H9 (cell line): ENCODE data around the gene THRB. TPM values are rescaled to one million over a fixed set of nuclear protein-coding genes. Genes with fewer than 3 reads are reported as not detected.

Experiments
- DNase-seq: peaks from one replicate; pipeline ENCODE4 v3.0.0-alpha.2; 2017
- H2AFZ ChIP-seq: one replicate; pipeline ENCODE4 v1.6.1; 2013; ENCODE audit warnings: mild to moderate bottlenecking, low read length, control low read depth, moderate library complexity
- H2AK5ac ChIP-seq: 2 replicates; pipeline ENCODE4 v1.6.1; 2013; ENCODE audit warnings: low read length, control low read depth, mixed read lengths; ENCODE audit not compliant: insufficient read length
- H2BK120ac ChIP-seq: one replicate; pipeline ENCODE4 v1.6.1; 2013; ENCODE audit warnings: low read depth, mild to moderate bottlenecking, low read length, control low read depth, inconsistent platforms; ENCODE audit not compliant: poor library complexity, severe bottlenecking
- H2BK12ac ChIP-seq: 2 replicates; pipeline ENCODE4 v1.6.1; 2013; ENCODE audit warnings: low read length, control low read depth, mixed read lengths, low read depth; ENCODE audit not compliant: insufficient read length
- H2BK15ac ChIP-seq: 2 replicates; pipeline ENCODE4 v1.6.1; 2013; ENCODE audit warnings: low read depth, low read length, control low read depth
- H2BK20ac ChIP-seq: one replicate; pipeline ENCODE4 v1.6.1; 2013; ENCODE audit warnings: low read depth, mild to moderate bottlenecking, low read length, control low read depth, inconsistent platforms; ENCODE audit not compliant: poor library complexity, severe bottlenecking
- H2BK5ac ChIP-seq: 2 replicates; pipeline ENCODE4 v1.6.1; 2013; ENCODE audit warnings: low read length, control low read depth, mixed read lengths; ENCODE audit not compliant: insufficient read length
- H3K14ac ChIP-seq: 2 replicates; pipeline ENCODE4 v1.6.1; 2013; ENCODE audit warnings: low read length, control low read depth; ENCODE audit not compliant: insufficient read depth
- H3K18ac ChIP-seq: 2 replicates; pipeline ENCODE4 v1.6.1; 2013; ENCODE audit warnings: low read depth, mild to moderate bottlenecking, mixed read lengths, low read length, control low read depth; ENCODE audit not compliant: insufficient read length
- H3K23ac ChIP-seq: 2 replicates; pipeline ENCODE4 v1.6.1; 2013; ENCODE audit warnings: low read length, control low read depth, mixed read lengths, low read depth; ENCODE audit not compliant: insufficient read length
- H3K23me2 ChIP-seq: 2 replicates; pipeline ENCODE4 v1.6.1; 2013; ENCODE audit warnings: low read depth, mild to moderate bottlenecking, mixed read lengths, low read length, control low read depth; ENCODE audit not compliant: insufficient read length, poor library complexity, severe bottlenecking
- H3K27ac ChIP-seq: 2 replicates; pipeline ENCODE4 v1.5.1; 2013; ENCODE audit warnings: low read length, control low read depth, mixed read lengths, low read depth; ENCODE audit not compliant: insufficient read length
- H3K27me3 ChIP-seq: 2 replicates; pipeline ENCODE4 v1.6.1; 2013; ENCODE audit warnings: low read length, control low read depth, inconsistent platforms; ENCODE audit not compliant: insufficient read depth
- H3K4ac ChIP-seq: 2 replicates; pipeline ENCODE4 v1.6.1; 2013; ENCODE audit warnings: low read depth, mild to moderate bottlenecking, control low read depth, inconsistent platforms, low read length, moderate library complexity
- H3K4me1 ChIP-seq: 2 replicates; pipeline ENCODE4 v1.6.1; 2013; ENCODE audit warnings: low read length, control low read depth, inconsistent platforms; ENCODE audit not compliant: insufficient read depth
- H3K4me2 ChIP-seq: 2 replicates; pipeline ENCODE4 v1.6.1; 2013; ENCODE audit warnings: low read length, control low read depth, mixed read lengths; ENCODE audit not compliant: insufficient read length, insufficient read depth
- H3K56ac ChIP-seq: 2 replicates; pipeline ENCODE4 v1.6.1; 2013; ENCODE audit warnings: low read depth, mild to moderate bottlenecking, mixed read lengths, low read length, control low read depth; ENCODE audit not compliant: insufficient read length
- H3K79me1 ChIP-seq: 2 replicates; pipeline ENCODE4 v1.6.1; 2013; ENCODE audit warnings: low read depth, mild to moderate bottlenecking, moderate library complexity, low read length, control low read depth, inconsistent platforms; ENCODE audit not compliant: insufficient read depth, poor library complexity, severe bottlenecking
- H3K79me2 ChIP-seq: 2 replicates; pipeline ENCODE4 v1.6.1; 2013; ENCODE audit warnings: low read length, control low read depth, inconsistent platforms; ENCODE audit not compliant: insufficient read depth
- H3K9ac ChIP-seq: 2 replicates; pipeline ENCODE4 v1.6.1; 2013; ENCODE audit warnings: low read length, control low read depth, mixed read lengths; ENCODE audit not compliant: insufficient read length; ENCODE audit errors: extremely low read depth
- H3K9me3 ChIP-seq: one replicate; pipeline ENCODE4 v1.6.1; 2013; ENCODE audit warnings: low read depth, low read length, inconsistent platforms; ENCODE audit not compliant: control insufficient read depth
- H3T11ph ChIP-seq: one replicate; pipeline ENCODE4 v1.6.1; 2013; ENCODE audit warnings: mild to moderate bottlenecking, low read length, control low read depth, inconsistent platforms
- H4K20me1 ChIP-seq: one replicate; pipeline ENCODE4 v1.6.1; 2013; ENCODE audit not compliant: control insufficient read depth, insufficient read length, insufficient read depth
- H4K5ac ChIP-seq: 2 replicates; pipeline ENCODE4 v1.6.1; 2013; ENCODE audit warnings: low read depth, mild to moderate bottlenecking, mixed read lengths, low read length, control low read depth; ENCODE audit not compliant: insufficient read length
- H4K8ac ChIP-seq: replicated peaks from 2 replicates; pipeline ENCODE4 v1.6.1; 2013; ENCODE audit warnings: low read length, control low read depth, mixed read lengths, low read depth; ENCODE audit not compliant: insufficient read length
- H4K91ac ChIP-seq: 2 replicates; pipeline ENCODE4 v1.6.1; 2013; ENCODE audit warnings: low read depth, mild to moderate bottlenecking, moderate library complexity, mixed read lengths, low read length, control low read depth; ENCODE audit not compliant: insufficient read length
- H3K27ac Mint-ChIP-seq, 3 experiments: 2 replicates in 2 of 3; 3 replicates in 1 of 3; pipeline ENCODE4 v1.8.0; 2020 to 2021; ENCODE audit warnings: mixed read lengths in 3 of 3, mild to moderate bottlenecking in 1 of 3, moderate library complexity in 1 of 3
- H3K27me3 Mint-ChIP-seq: 2 replicates; pipeline ENCODE4 v1.8.0; 2021; ENCODE audit warnings: low read depth, mild to moderate bottlenecking, moderate library complexity, mixed read lengths
- H3K36me3 Mint-ChIP-seq, 3 experiments: 2 replicates in 2 of 3; 3 replicates in 1 of 3; pipeline ENCODE4 v1.8.0; 2020 to 2021; ENCODE audit warnings: low read depth in 3 of 3, mixed read lengths in 3 of 3; ENCODE audit not compliant: insufficient read depth in 1 of 3
- H3K4me1 Mint-ChIP-seq, 2 experiments: 2 replicates each; pipeline ENCODE4 v1.8.0; 2020; ENCODE audit warnings: mixed read lengths in 2 of 2
- H3K4me3 Mint-ChIP-seq, 2 experiments: 2 replicates in 1 of 2; 3 replicates in 1 of 2; pipeline ENCODE4 v1.8.0; 2020 to 2021; ENCODE audit warnings: mild to moderate bottlenecking in 2 of 2, mixed read lengths in 2 of 2, moderate library complexity in 1 of 2
- H3K9me3 Mint-ChIP-seq, 2 experiments: 2 replicates in 1 of 2; 3 replicates in 1 of 2; pipeline ENCODE4 v1.8.0; 2020; ENCODE audit warnings: mild to moderate bottlenecking in 2 of 2, mixed read lengths in 2 of 2, moderate library complexity in 1 of 2
- CTCF ChIP-seq: fragments of 200-600 bp; sonication (generic); conservative IDR thresholded peaks from 3 replicates; pipeline ENCODE4 v1.8.0; 2021; ENCODE audit warnings: antibody characterized with exemption, mild to moderate bottlenecking
- WGBS: extraction: QIAGEN DNeasy Blood & Tissue Kit; methylation state at CpG from one replicate; pipeline ENCODE4 v1.1.7; 2013; ENCODE audit warnings: missing lambda C conversion rate, low lambda C conversion rate, mixed read lengths; ENCODE audit not compliant: insufficient read length; ENCODE audit errors: extremely low coverage; 5-methylcytosine and 5-hydroxymethylcytosine counted together
- total RNA-seq: library from RNA; stranded (reverse); gene quantifications from 2 replicates; pipeline ENCODE4 v1.2.1, GENCODE V29; 2021

The THRB gene
- total RNA-seq, 1 experiment from 2014 or later: 8.6 TPM

GRCh38 chr3:24496529-24497482 is 2.2 kb upstream of the THRB start:
- H3K27me3 Mint-ChIP-seq: peaks cover 41% of the 10 kb centered on the region

More at GRCh38 chr3:24496529-24497482, 2.2 kb upstream of the THRB start:
- H3K23ac ChIP-seq: no peak overlapping the region
- no peaks in the 10 kb centered on the region for H3K9me3 Mint-ChIP-seq
- no peak overlapping the region for H4K5ac ChIP-seq
- peaks cover 55 to 57% of the 10 kb centered on the region in 2 experiments for H3K4me1 Mint-ChIP-seq
- H3K27me3 ChIP-seq: peaks cover 6% of the 10 kb centered on the region; the same call in 1 of the 2 replicates
- no peak overlapping the region for H4K91ac ChIP-seq
- no peaks in the 10 kb centered on the region for H3K79me1 ChIP-seq
- no peak overlapping the region for H3K56ac ChIP-seq
- H3K27ac ChIP-seq: no peak overlapping the region
- DNase-seq: peak; percentile 84
- peaks cover 14% of the 10 kb centered on the region; the same call in 1 of the 2 replicates for H3K4me1 ChIP-seq
- no peak overlapping the region for H2BK5ac ChIP-seq
- no peak overlapping the region for H2BK120ac ChIP-seq
- no CpG with 5 or more reads among the region's 16 CpGs for WGBS
- H3T11ph ChIP-seq: no peak overlapping the region
- no peak overlapping the region for H3K14ac ChIP-seq
- H4K20me1 ChIP-seq: no peaks in the 10 kb centered on the region
- no peak overlapping the region for H3K4ac ChIP-seq
- peaks cover 16% of the 10 kb centered on the region for H3K23me2 ChIP-seq
- no peak overlapping the region for H2AFZ ChIP-seq
- H3K27ac Mint-ChIP-seq: no peak overlapping the region
- no peak overlapping the region for H4K8ac ChIP-seq
- H3K36me3 Mint-ChIP-seq: no peaks in the 10 kb centered on the region
- H3K4me2 ChIP-seq: no peak overlapping the region
- H3K9ac ChIP-seq: no peak overlapping the region
- peak overlapping the region in 1 of 2 experiments; percentile 7; a peak in 1 of 5 replicates for H3K4me3 Mint-ChIP-seq
- H3K79me2 ChIP-seq: no peaks in the 10 kb centered on the region
- no peak overlapping the region for H3K18ac ChIP-seq
- H2BK12ac ChIP-seq: no peak overlapping the region
- no peak overlapping the region for H2BK15ac ChIP-seq
- H2AK5ac ChIP-seq: no peak overlapping the region
- no peak overlapping the region for H2BK20ac ChIP-seq
- H3K9me3 ChIP-seq: no peaks in the 10 kb centered on the region
- TF ChIP-seq CTCF: peak; percentile 64
